BJ (cell line): ENCODE results near the gene PRKCQ. TPM values are rescaled to one million over a fixed set of nuclear protein-coding genes. Genes with fewer than 3 reads are reported as not detected.

ENCODE experiments used
- CTCF ChIA-PET: fragments of 350-600 bp; formaldehyde crosslinking; extraction: SDS; loops from one replicate; lab custom pipeline; 2021; ENCODE audit warnings: antibody characterized with exemption, inconsistent platforms; lab: Yijun Ruan, JAX
- POLR2A ChIA-PET: fragments of 300-600 bp; sonication (Branson Sonifier 250); formaldehyde crosslinking; extraction: SDS; loops from one replicate; lab custom pipeline; 2021; ENCODE audit warnings: antibody characterized with exemption; lab: Charles Lee
- DNase-seq: peaks from one replicate; pipeline ENCODE4 v3.0.0-alpha.2; 2011; ENCODE audit warnings: low read depth
- H3K27me3 ChIP-seq: 2 replicates; pipeline ENCODE4 v1.6.0; 2011; ENCODE audit warnings: low read length; ENCODE audit not compliant: control insufficient read depth, insufficient read depth
- H3K36me3 ChIP-seq: 2 replicates; pipeline ENCODE4 v1.5.1; 2011; ENCODE audit warnings: low read length; ENCODE audit not compliant: control insufficient read depth, insufficient read depth
- H3K4me3 ChIP-seq: 2 replicates; pipeline ENCODE4 v1.5.1; 2011; ENCODE audit warnings: low read depth, mild to moderate bottlenecking, control low read depth, low read length
- polyA plus RNA-seq: library from polyadenylated mRNA; depleted of rRNA; stranded (reverse); fragments of >200 nt; gene quantifications from 2 replicates; pipeline ENCODE4 v1.2.3, GENCODE V29; 2011
- TF ChIP-seq, protein P1 (sequence below): IDR thresholded peaks from 2 replicates; pipeline ENCODE4 v1.5.1; 2011; ENCODE audit warnings: low read depth, mild to moderate bottlenecking, control low read depth, inconsistent platforms, low read length, moderate library complexity; ENCODE audit not compliant: insufficient read depth

PRKCQ gene
- polyA plus RNA-seq, 1 experiment: 0.06 TPM

- CTCF ChIA-PET: no interaction called here
Observed at GRCh38 chr10:6482737-6483357, 97.2 kb downstream of the PRKCQ start.

DNA sequence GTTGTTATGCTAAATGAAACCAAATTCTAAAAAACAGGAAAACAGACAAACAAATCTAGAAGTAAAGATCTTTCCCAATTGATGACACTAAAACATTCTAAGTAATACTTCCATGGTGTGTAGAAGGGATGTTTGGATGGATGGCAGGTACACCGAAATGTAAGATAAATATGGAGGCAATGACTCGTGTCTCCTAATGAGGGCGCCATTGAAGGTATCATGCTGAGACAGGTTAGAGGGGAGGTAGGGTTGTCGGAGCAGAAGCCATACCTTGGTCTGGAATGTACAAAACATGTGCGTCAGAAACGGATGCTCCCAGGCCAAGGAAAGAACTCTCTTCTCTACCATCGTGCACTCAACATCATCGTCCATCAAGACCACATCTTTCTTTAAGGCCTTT is 101.4 kb downstream of the PRKCQ start:
- H3K4me3 ChIP-seq: no peak overlapping the region
- no peaks in the 10 kb centered on the region for H3K27me3 ChIP-seq
- TF ChIP-seq, protein P1, sequence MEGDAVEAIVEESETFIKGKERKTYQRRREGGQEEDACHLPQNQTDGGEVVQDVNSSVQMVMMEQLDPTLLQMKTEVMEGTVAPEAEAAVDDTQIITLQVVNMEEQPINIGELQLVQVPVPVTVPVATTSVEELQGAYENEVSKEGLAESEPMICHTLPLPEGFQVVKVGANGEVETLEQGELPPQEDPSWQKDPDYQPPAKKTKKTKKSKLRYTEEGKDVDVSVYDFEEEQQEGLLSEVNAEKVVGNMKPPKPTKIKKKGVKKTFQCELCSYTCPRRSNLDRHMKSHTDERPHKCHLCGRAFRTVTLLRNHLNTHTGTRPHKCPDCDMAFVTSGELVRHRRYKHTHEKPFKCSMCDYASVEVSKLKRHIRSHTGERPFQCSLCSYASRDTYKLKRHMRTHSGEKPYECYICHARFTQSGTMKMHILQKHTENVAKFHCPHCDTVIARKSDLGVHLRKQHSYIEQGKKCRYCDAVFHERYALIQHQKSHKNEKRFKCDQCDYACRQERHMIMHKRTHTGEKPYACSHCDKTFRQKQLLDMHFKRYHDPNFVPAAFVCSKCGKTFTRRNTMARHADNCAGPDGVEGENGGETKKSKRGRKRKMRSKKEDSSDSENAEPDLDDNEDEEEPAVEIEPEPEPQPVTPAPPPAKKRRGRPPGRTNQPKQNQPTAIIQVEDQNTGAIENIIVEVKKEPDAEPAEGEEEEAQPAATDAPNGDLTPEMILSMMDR: no peak
- DNase-seq: no peak
- H3K36me3 ChIP-seq: no peaks in the 10 kb centered on the region
- ChIA-PET POLR2A (no interaction called here), CTCF (no interaction called here)

More at GRCh38 chr10:6482737-6483357, 97.2 kb downstream of the PRKCQ start:
- no peak for DNase-seq
- POLR2A ChIA-PET: no interaction called here
- Histone ChIP-seq H3K4me3 (no peak overlapping the region), H3K36me3 (no peaks in the 10 kb centered on the region), H3K27me3 (no peaks in the 10 kb centered on the region)
- TF ChIP-seq, protein P1: no peak

GRCh38 chr10:6476989-6477388 is 103.1 kb downstream of the PRKCQ start:
- no peaks in the 10 kb centered on the region for H3K36me3 ChIP-seq
- H3K4me3 ChIP-seq: no peak overlapping the region
- no peak for DNase-seq
- ChIA-PET POLR2A (no interaction called here), CTCF (interaction anchor here (0.7 kb wide), 1 partner anchor 10 kb away, joined by 3 read pairs; no protein-coding TSS in a partner anchor)
- TF ChIP-seq, protein P1: no peak
- H3K27me3 ChIP-seq: no peaks in the 10 kb centered on the region

DNA sequence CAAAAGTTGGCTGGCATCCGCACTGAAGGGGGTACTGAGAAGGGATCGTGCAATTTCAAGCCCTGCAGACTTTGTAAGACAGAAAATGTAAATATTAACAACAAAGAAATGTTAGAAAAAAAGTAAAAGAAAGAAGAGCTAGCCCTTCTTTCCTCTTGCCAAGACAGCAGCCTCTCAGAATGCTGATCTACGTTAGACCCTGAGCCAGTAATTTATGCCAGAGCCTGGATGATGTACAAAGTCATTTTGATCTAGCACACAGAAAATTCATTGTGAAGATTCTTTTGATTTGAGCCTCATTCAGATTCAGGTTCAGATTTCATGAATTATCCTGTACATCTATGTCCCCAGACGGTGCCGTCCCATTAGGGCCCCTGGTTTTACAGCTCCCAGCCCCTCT is 105.2 kb downstream of the PRKCQ start:
- CTCF ChIA-PET: no interaction called here
- TF ChIP-seq, protein P1: no peak
- POLR2A ChIA-PET: no interaction called here
- H3K4me3 ChIP-seq: no peak overlapping the region
- no peak for DNase-seq
- H3K36me3 ChIP-seq: no peaks in the 10 kb centered on the region
- no peaks in the 10 kb centered on the region for H3K27me3 ChIP-seq

- no peak overlapping the region for H3K4me3 ChIP-seq
- TF ChIP-seq, protein P1: no peak
- H3K27me3 ChIP-seq: no peaks in the 10 kb centered on the region
- no peak for DNase-seq
- ChIA-PET CTCF (interaction anchor here (1.4 kb wide), 1 partner anchor 28 kb away, joined by 3 read pairs; no protein-coding TSS in a partner anchor), POLR2A (no interaction called here)
- H3K36me3 ChIP-seq: no peaks in the 10 kb centered on the region
Observed at GRCh38 chr10:6473901-6474370, 106.1 kb downstream of the PRKCQ start.
